Measurements from ENCODE around the gene MFAP5. TPM values are rescaled to one million over a fixed set of nuclear protein-coding genes. Genes with fewer than 3 reads are reported as not detected.

Gene MFAP5, protein sequence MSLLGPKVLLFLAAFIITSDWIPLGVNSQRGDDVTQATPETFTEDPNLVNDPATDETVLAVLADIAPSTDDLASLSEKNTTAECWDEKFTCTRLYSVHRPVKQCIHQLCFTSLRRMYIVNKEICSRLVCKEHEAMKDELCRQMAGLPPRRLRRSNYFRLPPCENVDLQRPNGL
- not detected for polyA plus RNA-seq (2012; ENCODE audit: insufficient read length, low read depth)

DNA sequence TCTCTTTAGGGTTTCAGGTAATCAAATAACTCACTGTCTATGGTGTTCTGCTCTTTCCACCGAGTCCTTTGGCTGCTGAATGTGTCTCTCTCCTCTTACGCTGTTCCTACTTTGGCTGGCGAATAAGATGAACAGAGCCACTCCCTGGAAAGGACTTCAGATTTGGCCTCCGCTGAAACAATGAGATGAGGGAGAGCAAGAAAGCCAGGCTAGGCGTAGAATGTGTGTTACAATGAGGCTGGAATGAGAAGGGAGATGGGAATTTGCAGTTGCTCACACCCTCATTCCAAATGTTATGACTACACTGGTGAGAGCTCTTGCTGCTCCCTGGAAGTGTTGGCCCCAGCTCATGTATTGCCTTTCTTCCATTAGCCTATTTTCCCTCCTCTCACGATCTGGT, at the start of gene MFAP5:
Gene MFAP5 (minus strand): TSS at position 234 of the 400 bp plus-strand sequence. CDS start 722 bp downstream, outside the sequence.
- TF ChIP-seq SIN3A (IDR thresholded peaks at IDR 0.05; ENCODE audit: borderline replicate concordance, insufficient read depth, low read length) (no peak), TAF1 (IDR thresholded peaks at IDR 0.05; ENCODE audit: borderline replicate concordance, insufficient read depth, low read length) (no peak), POLR2AphosphoS5 (IDR thresholded peaks at IDR 0.05; ENCODE audit: low read depth, low read length) (no peak), FOXP2 (optimal IDR thresholded peaks at IDR 0.05; ENCODE audit: borderline replicate concordance, extremely low read depth, extremely low read length, insufficient read depth) (no peak)
- TF ChIP-seq, protein P1, sequence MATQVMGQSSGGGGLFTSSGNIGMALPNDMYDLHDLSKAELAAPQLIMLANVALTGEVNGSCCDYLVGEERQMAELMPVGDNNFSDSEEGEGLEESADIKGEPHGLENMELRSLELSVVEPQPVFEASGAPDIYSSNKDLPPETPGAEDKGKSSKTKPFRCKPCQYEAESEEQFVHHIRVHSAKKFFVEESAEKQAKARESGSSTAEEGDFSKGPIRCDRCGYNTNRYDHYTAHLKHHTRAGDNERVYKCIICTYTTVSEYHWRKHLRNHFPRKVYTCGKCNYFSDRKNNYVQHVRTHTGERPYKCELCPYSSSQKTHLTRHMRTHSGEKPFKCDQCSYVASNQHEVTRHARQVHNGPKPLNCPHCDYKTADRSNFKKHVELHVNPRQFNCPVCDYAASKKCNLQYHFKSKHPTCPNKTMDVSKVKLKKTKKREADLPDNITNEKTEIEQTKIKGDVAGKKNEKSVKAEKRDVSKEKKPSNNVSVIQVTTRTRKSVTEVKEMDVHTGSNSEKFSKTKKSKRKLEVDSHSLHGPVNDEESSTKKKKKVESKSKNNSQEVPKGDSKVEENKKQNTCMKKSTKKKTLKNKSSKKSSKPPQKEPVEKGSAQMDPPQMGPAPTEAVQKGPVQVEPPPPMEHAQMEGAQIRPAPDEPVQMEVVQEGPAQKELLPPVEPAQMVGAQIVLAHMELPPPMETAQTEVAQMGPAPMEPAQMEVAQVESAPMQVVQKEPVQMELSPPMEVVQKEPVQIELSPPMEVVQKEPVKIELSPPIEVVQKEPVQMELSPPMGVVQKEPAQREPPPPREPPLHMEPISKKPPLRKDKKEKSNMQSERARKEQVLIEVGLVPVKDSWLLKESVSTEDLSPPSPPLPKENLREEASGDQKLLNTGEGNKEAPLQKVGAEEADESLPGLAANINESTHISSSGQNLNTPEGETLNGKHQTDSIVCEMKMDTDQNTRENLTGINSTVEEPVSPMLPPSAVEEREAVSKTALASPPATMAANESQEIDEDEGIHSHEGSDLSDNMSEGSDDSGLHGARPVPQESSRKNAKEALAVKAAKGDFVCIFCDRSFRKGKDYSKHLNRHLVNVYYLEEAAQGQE (IDR thresholded peaks at IDR 0.05; ENCODE audit: insufficient read depth in 1 of 2, low read depth in 2 of 2, low read length in 2 of 2) = no peak

DNA sequence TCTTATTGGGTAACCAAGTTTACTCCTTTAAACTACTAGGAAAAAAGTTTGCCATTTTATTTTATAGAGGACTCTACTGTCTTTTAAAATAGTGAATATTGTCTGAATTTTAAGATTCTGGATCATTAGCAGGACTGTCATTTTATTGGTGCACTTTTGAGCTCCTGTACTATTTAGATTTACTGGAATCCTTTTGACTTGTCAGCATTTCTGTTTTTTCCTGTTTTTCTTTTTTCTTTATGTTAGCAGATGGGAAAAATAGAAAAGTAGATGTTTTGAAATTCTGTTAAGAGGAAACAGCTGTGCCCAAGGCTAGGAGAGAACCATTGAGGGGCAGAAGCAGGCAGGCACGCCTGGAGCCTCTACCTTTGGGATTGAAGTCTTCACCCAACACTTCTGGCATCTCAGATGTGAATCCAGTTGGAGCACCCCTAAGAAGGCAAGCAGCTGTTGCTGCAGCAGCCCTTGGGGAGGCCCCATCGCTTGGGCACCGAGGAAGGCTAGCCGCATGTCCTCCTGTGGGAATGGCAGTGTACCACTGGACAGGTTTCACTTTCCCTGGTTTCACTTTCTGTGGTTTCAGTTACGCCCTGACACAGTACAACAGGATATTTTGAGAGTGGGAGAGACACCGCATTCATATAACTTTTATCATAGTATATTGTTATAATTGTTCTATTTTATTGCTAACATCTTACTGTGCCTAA, 46.7 kb upstream of the MFAP5 start:
- TF ChIP-seq SIN3A (IDR thresholded peaks at IDR 0.05; ENCODE audit: borderline replicate concordance, insufficient read depth, low read length) (no peak), TAF1 (IDR thresholded peaks at IDR 0.05; ENCODE audit: borderline replicate concordance, insufficient read depth, low read length) (no peak), POLR2AphosphoS5 (IDR thresholded peaks at IDR 0.05; ENCODE audit: low read depth, low read length) (no peak), FOXP2 (optimal IDR thresholded peaks at IDR 0.05; ENCODE audit: borderline replicate concordance, extremely low read depth, extremely low read length, insufficient read depth) (no peak)
- TF ChIP-seq, protein P1 (IDR thresholded peaks at IDR 0.05; ENCODE audit: insufficient read depth in 1 of 2, low read depth in 2 of 2, low read length in 2 of 2) = no peak

DNA sequence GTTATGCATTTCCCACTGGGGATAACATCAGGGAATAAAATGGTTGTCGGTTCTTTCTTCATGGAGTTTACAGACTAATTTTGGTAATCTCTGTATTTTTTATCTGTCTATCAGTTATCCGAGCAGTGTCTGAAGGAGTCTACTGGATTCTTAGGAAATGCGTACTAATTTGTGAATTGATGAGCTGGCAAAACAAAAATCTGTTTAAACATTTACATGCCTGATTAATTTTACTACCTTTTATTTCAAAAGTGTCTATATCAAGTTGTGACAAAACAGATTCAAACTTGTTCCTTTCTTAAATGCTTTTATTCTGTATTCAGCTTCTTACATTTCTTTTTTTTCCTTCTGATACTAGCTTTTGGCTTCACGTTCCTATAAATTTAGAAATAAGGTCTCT, 39.5 kb upstream of the MFAP5 start:
- no peak for TF ChIP-seq TAF1 (IDR thresholded peaks at IDR 0.05; ENCODE audit: borderline replicate concordance, insufficient read depth, low read length)
- TF ChIP-seq SIN3A (IDR thresholded peaks at IDR 0.05; ENCODE audit: borderline replicate concordance, insufficient read depth, low read length) = no peak
- no peak for TF ChIP-seq FOXP2 (optimal IDR thresholded peaks at IDR 0.05; ENCODE audit: borderline replicate concordance, extremely low read depth, extremely low read length, insufficient read depth)
- TF ChIP-seq, protein P1 (IDR thresholded peaks at IDR 0.05; ENCODE audit: insufficient read depth in 1 of 2, low read depth in 2 of 2, low read length in 2 of 2) = no peak
- no peak for TF ChIP-seq POLR2AphosphoS5 (IDR thresholded peaks at IDR 0.05; ENCODE audit: low read depth, low read length)

DNA sequence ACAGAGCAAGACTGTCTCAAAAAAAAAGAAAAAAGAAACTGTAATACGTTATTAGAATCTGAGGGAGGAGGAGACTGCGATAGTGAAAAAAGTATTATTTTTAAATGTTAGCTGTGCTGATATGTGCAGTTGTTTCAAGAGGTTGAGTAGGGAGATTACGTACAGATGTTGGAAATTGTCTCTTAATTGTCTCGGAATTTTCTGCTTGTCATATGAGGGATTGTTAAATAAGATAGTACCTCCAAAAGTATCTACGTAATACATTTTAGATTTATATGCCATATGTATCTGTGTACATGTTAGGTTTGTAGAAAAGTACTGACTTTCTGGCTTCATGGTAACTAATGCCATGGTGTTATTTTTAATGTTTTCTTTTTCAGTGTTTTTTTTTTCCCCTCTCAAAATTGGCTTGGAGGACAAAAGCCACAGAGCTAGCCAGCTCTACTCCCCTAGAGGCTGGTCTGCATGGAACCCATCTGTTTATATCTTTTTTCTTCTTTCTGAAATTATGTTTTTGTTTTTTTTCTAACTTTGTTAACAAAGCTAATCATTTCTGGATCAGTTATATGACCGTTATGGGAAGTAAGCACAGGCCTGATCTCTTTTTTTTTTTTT, 38.5 kb upstream of the MFAP5 start:
- TF ChIP-seq FOXP2 (optimal IDR thresholded peaks at IDR 0.05; ENCODE audit: borderline replicate concordance, extremely low read depth, extremely low read length, insufficient read depth) = no peak
- no peak for TF ChIP-seq SIN3A (IDR thresholded peaks at IDR 0.05; ENCODE audit: borderline replicate concordance, insufficient read depth, low read length)
- TF ChIP-seq TAF1 (IDR thresholded peaks at IDR 0.05; ENCODE audit: borderline replicate concordance, insufficient read depth, low read length) = no peak
- TF ChIP-seq POLR2AphosphoS5 (IDR thresholded peaks at IDR 0.05; ENCODE audit: low read depth, low read length) = no peak
- TF ChIP-seq, protein P1 (IDR thresholded peaks at IDR 0.05; ENCODE audit: insufficient read depth in 1 of 2, low read depth in 2 of 2, low read length in 2 of 2) = no peak

Measured in PFSK-1 (cell line).